CD4-positive, CD25-positive, alpha-beta regulatory T cell (primary cell): ENCODE data around the gene ARHGDIA. TPM values are rescaled to one million over a fixed set of nuclear protein-coding genes. Genes with fewer than 3 reads are reported as not detected.

ENCODE experiments used
- ATAC-seq, 2 donors: fragments of 150-1000 bp; cut with Tn5 transposase; one replicate each; pipeline ENCODE4 v1.10.0; 2021; ENCODE audit warnings: low read depth in 2 of 2, moderate number of reproducible peaks in 2 of 2, moderate library complexity in 1 of 2
- DNase-seq, 3 donors: peaks; one replicate each; pipeline versions ENCODE4 v3.0.0 to v3.0.0-alpha.2; 2012 to 2022; ENCODE audit warnings: mixed read lengths in 1 of 3
- H3K27ac ChIP-seq: one replicate; pipeline ENCODE4 v1.7.0; 2013; ENCODE audit warnings: mild to moderate bottlenecking, low read length; ENCODE audit not compliant: insufficient read depth, poor library complexity, severe bottlenecking
- H3K27me3 ChIP-seq: one replicate; pipeline ENCODE4 v1.7.0; 2013; ENCODE audit warnings: low read length; ENCODE audit not compliant: control insufficient read depth, insufficient read depth
- H3K36me3 ChIP-seq: one replicate; pipeline ENCODE4 v1.7.0; 2013; ENCODE audit warnings: mild to moderate bottlenecking, low read length, moderate library complexity; ENCODE audit not compliant: control insufficient read depth, insufficient read depth
- H3K4me1 ChIP-seq: 2 replicates; pipeline ENCODE4 v1.7.0; 2013; ENCODE audit warnings: mild to moderate bottlenecking, low read length; ENCODE audit not compliant: insufficient read depth, control insufficient read depth, poor library complexity, severe bottlenecking
- H3K4me3 ChIP-seq: one replicate; pipeline ENCODE4 v1.7.0; 2013; ENCODE audit warnings: low read depth, mild to moderate bottlenecking, low read length, moderate library complexity
- H3K9me3 ChIP-seq, 2 experiments: 1 replicate in 1 of 2; 2 replicates in 1 of 2; pipeline ENCODE4 v1.7.0; 2013; ENCODE audit warnings: low read length in 2 of 2, mild to moderate bottlenecking in 1 of 2, moderate library complexity in 1 of 2; ENCODE audit not compliant: control insufficient read depth in 2 of 2
- H3K27ac Mint-ChIP-seq, 3 donors: one replicate each; pipeline ENCODE4 v1.8.0; 2020 to 2022; ENCODE audit warnings: mild to moderate bottlenecking in 3 of 3, mixed read lengths in 3 of 3, moderate library complexity in 2 of 3
- H3K27me3 Mint-ChIP-seq: one replicate; pipeline ENCODE4 v1.8.0; 2022; ENCODE audit warnings: mild to moderate bottlenecking, mixed read lengths
- H3K36me3 Mint-ChIP-seq: one replicate; pipeline ENCODE4 v1.8.0; 2020; ENCODE audit warnings: mixed read lengths
- H3K4me1 Mint-ChIP-seq, 4 donors: one replicate each; pipeline ENCODE4 v1.8.0; 2020 to 2022; ENCODE audit warnings: mixed read lengths in 4 of 4, mild to moderate bottlenecking in 1 of 4
- H3K4me3 Mint-ChIP-seq, 4 donors: one replicate each; pipeline ENCODE4 v1.8.0; 2020 to 2022; ENCODE audit warnings: mild to moderate bottlenecking in 4 of 4, mixed read lengths in 4 of 4, moderate library complexity in 3 of 4
- H3K9me3 Mint-ChIP-seq, 7 donors: one replicate each; pipeline ENCODE4 v1.8.0; 2020 to 2022; ENCODE audit warnings: mixed read lengths in 7 of 7, mild to moderate bottlenecking in 3 of 7, moderate library complexity in 2 of 7
- polyA plus RNA-seq, 4 donors: library from polyadenylated mRNA; unstranded; fragments of 300-500 nt; fragmentation: Illumina TruSeq; gene quantifications; one replicate each; pipeline ENCODE4 v1.2.3, GENCODE V29; 2021
- total RNA-seq: library from RNA; stranded (reverse); gene quantifications from one replicate; pipeline ENCODE4 v1.2.3, GENCODE V29; 2022

The ARHGDIA gene
- total and polyA plus RNA-seq, 5 donors from 2014 or later = 91.4 to 578 (median 107) TPM

DNA sequence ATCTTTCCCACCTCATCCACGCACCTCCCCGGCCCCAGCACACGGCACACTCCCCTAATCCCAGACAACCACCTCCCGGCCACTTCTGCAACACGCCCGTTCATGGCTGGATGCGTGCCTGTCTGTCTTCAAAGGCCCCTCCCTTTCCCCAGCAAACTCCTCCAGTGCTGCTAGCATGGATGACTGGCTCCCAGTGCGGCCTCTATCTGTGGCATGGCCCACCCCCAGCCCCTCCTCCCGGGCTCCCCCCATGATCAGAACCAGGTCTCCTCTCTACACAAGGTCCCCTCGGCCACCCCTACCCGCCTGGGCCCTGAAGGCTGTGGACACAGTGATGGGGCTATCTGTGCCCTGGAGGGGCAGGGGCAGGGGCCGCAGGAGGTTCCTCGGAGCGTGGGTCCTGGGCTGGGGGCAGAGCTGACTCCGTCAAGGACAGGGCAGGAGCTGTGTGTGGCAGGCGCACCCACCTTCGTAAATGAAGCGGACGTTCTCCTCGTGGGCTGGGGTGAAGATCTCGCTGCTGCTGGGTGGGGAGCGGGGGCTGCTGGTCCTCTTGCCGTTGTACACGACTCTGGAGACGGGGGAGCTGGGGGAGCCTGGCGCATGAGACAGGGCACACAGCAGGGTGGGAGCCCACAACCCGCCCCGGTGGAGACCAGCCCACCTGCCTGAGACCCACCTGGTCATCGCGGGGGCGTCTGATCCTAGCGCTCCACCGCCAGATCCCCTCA lies 47.2 kb downstream of the ARHGDIA start:
- peaks cover 0 to 2% (median 0%) of the 10 kb centered on the region in 7 donors for H3K9me3 Mint-ChIP-seq
- Histone ChIP-seq H3K27ac (no peak overlapping the region), H3K9me3 (no peaks in the 10 kb centered on the region), H3K4me3 (no peak overlapping the region), H3K4me1 (no peaks in the 10 kb centered on the region), H3K27me3 (no peaks in the 10 kb centered on the region), H3K36me3 (peaks cover 3% of the 10 kb centered on the region)
- no peaks in the 10 kb centered on the region for H3K27me3 Mint-ChIP-seq
- no peak overlapping the region for H3K27ac Mint-ChIP-seq
- peaks cover 0 to 13% (median 4%) of the 10 kb centered on the region in 4 donors for H3K4me1 Mint-ChIP-seq
- peaks cover 8% of the 10 kb centered on the region for H3K36me3 Mint-ChIP-seq
- H3K4me3 Mint-ChIP-seq = no peak overlapping the region
- DNase-seq (no peak), ATAC-seq (no peak)

DNA sequence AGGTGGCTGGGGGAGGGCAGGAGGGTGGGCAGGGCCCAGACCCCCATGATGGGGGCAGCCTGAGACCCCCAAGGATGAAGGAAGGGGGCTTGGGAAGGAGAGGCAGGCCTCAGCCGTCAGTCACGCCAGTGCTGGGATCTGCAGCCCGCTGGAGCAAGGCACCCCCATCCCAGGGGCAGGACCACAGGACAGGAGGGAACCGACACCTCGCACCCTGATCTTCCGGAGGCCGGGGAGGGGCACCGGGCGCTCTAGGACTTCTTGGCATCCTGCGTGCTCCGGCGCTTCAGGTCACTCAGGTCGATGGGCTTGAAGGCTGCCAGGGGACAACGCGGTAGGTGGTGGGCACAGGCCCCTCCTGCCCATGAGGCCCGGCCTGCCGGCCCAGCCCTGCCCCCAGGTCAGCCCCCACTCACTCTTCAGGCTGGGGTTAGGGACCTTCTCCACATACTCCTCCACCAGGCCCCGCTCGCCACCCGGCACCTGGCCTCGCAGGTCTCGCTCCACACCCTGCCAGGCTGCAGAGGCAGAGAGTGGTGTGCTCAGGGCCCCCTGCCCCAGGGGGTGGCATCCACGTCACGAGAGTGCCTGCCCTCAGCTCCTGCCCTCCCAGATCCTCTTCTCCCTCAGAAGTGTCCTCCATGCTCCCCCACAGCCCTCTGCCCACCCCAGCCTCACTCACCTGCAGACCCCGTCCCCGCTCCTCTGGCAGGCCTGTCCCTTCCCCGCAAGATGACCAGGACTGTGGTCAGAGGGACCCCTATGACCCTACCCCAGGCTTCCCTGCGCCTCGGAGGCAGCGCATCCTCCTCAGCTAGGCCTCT lies 47.9 kb downstream of the ARHGDIA start:
- Mint-ChIP-seq H3K36me3 (peaks cover 8% of the 10 kb centered on the region), H3K4me1 (peaks cover 0 to 9% (median 1%) of the 10 kb centered on the region in 4 donors), H3K27ac (no peak overlapping the region), H3K27me3 (no peaks in the 10 kb centered on the region), H3K4me3 (no peak overlapping the region), H3K9me3 (peaks cover 0 to 2% (median 0%) of the 10 kb centered on the region in 7 donors)
- Histone ChIP-seq H3K4me1 (no peaks in the 10 kb centered on the region), H3K4me3 (no peak overlapping the region), H3K36me3 (peaks cover 3% of the 10 kb centered on the region), H3K27ac (no peak overlapping the region), H3K27me3 (no peaks in the 10 kb centered on the region), H3K9me3 (no peaks in the 10 kb centered on the region)
- DNase-seq = no peak
- ATAC-seq = no peak

DNA sequence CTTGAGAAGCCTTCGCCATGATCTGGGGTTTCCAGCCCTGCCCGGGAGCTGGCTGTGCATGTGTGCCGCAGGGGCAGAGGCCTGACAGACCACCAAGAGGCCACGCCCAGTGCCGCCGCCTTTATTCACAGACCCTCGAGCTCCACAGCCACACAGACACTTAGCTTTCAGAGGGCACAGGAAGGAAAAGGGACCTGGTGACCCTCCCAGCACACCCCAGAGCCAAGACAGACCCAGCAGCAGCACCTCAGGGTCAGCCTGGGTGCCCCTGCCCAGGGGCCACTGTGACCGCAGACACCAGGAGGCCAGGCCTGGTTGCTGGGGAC lies 48.9 kb downstream of the ARHGDIA start:
- peaks cover 0 to 2% (median 0%) of the 10 kb centered on the region in 7 donors for H3K9me3 Mint-ChIP-seq
- peaks cover 8% of the 10 kb centered on the region for H3K36me3 Mint-ChIP-seq
- DNase-seq (no peak), ATAC-seq (no peak)
- peaks cover 7% of the 10 kb centered on the region for H3K27me3 Mint-ChIP-seq
- Histone ChIP-seq H3K4me3 (no peak overlapping the region), H3K36me3 (peaks cover 3% of the 10 kb centered on the region), H3K4me1 (no peaks in the 10 kb centered on the region), H3K27ac (no peak overlapping the region), H3K9me3 (no peaks in the 10 kb centered on the region), H3K27me3 (no peaks in the 10 kb centered on the region)
- H3K27ac Mint-ChIP-seq = no peak overlapping the region
- H3K4me1 Mint-ChIP-seq = peaks cover 0 to 7% (median 1%) of the 10 kb centered on the region in 4 donors
- H3K4me3 Mint-ChIP-seq = no peak overlapping the region

DNA sequence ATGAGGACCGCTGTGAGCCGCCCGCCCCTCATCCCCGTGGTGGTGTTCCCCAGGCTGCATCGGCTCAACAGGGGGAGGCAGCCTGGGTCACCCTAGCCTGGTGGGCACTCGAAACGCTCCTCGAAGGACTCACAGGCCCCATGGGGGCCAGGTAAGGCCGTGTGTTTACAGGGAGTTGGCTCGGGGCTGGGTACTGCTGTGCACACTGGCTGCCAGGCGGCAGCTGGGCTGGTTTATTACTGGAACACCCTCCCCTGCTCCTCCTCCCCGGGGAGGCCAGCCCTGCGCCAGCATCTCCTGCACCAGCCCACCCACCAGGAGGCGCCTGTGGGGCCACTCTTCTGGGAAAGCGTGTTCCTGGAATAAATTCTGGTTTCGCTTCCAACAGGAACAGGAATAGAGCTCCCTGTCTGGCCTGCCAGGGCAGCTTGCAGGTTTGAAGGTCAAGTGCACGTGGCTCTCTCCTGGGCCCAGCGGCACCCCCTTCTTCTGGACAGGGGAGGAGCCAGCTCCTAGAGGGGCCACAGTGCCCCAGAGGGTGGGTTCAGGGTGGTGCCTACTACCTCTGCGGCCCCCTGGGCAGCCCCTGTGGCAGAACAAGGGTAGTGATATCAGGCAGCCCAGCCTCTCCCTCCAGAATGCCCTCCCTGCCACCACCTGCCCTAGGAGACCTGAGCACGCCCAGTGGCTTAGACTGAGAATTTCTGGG lies 49.4 kb downstream of the ARHGDIA start:
- H3K4me1 Mint-ChIP-seq = peaks cover 0 to 7% (median 2%) of the 10 kb centered on the region in 4 donors
- DNase-seq (peak in 1 of 3 donors; percentile 72), ATAC-seq (no peak)
- Histone ChIP-seq H3K4me3 (no peak overlapping the region), H3K9me3 (no peaks in the 10 kb centered on the region), H3K4me1 (no peaks in the 10 kb centered on the region), H3K27me3 (no peaks in the 10 kb centered on the region), H3K27ac (no peak overlapping the region), H3K36me3 (peaks cover 3% of the 10 kb centered on the region)
- H3K27ac Mint-ChIP-seq = no peak overlapping the region
- no peak overlapping the region for H3K4me3 Mint-ChIP-seq
- H3K27me3 Mint-ChIP-seq = peaks cover 9% of the 10 kb centered on the region
- H3K36me3 Mint-ChIP-seq = peaks cover 8% of the 10 kb centered on the region
- H3K9me3 Mint-ChIP-seq = peaks cover 0 to 2% (median 0%) of the 10 kb centered on the region in 7 donors

DNA sequence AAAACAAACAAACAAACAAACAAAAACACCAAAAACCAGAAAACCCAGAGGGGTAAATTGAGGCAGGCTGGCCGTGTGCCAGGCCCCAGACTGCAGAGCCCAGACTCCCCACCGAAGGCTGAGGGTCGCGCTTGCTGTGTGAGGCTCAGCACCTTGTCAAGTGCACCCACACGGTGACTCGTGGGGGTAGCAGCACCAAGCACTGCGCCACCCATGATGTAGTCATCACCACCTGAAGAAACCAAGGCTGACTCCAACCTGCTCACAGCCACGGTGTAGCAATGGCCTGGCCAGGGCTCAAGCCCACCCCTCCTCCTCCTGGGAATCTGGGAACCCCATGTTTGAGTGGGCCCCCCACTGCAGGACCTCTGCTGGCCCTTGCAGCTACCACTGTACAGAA lies 50.0 kb downstream of the ARHGDIA start:
- H3K9me3 Mint-ChIP-seq = peaks cover 0 to 2% (median 0%) of the 10 kb centered on the region in 7 donors
- peaks cover 6% of the 10 kb centered on the region for H3K36me3 Mint-ChIP-seq
- ATAC-seq (no peak), DNase-seq (no peak)
- H3K36me3 ChIP-seq = peaks cover 3% of the 10 kb centered on the region
- no peak overlapping the region for H3K4me3 ChIP-seq
- H3K4me1 Mint-ChIP-seq = peaks cover 0 to 6% (median 4%) of the 10 kb centered on the region in 4 donors
- H3K27me3 Mint-ChIP-seq = peaks cover 15% of the 10 kb centered on the region
- H3K9me3 ChIP-seq = no peaks in the 10 kb centered on the region
- no peak overlapping the region for H3K27ac ChIP-seq
- H3K4me1 ChIP-seq = no peaks in the 10 kb centered on the region
- H3K27ac Mint-ChIP-seq = no peak overlapping the region
- H3K4me3 Mint-ChIP-seq = no peak overlapping the region
- H3K27me3 ChIP-seq = no peaks in the 10 kb centered on the region

DNA sequence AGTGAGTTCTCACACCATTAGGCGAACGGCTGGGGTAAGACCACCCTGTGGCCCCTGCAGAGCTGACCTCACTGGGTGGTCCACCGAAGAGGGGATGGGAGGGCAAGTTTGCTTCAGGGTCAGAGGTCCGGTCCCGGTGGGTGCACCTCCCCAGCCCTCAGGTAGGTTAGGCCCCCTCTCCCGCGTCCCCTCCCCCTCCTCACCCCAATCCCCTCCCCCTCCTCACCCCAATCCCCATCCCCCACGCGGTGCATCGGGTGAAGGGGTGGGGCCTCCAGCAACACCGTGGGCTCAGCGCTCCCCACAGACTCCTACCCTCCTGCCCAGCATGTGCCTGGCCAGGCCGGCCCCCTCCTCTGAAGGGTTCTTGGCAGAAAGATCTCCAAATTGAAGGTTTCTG lies 51.4 kb downstream of the ARHGDIA start:
- ATAC-seq (no peak), DNase-seq (no peak)
- H3K27ac Mint-ChIP-seq = no peak overlapping the region

DNA sequence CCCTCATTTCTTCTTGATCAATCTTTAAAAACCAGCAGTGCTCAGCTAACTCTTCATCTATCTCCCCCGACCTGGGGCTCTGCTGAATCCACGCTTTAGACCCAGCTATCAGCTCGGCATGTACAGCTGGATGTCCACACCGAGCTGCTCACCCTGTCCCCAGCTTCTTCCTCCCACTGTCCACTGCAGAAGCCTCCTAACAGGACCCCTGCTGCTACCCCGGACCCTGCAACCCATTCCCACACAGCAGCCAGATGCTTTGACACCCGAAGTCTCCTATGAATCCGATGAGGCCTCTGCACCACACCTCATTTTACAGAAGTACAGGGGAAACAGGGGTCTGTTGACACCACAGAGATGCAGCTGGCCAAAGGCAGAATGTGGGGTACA lies 53.4 kb downstream of the ARHGDIA start:
- Mint-ChIP-seq H3K9me3 (no peaks in the 10 kb centered on the region), H3K4me1 (peaks cover 0 to 6% (median 4%) of the 10 kb centered on the region in 4 donors), H3K27me3 (peaks cover 18% of the 10 kb centered on the region), H3K27ac (peak overlapping the region in 1 of 3 donors; percentile 18), H3K36me3 (no peaks in the 10 kb centered on the region), H3K4me3 (no peak overlapping the region)
- Histone ChIP-seq H3K9me3 (no peaks in the 10 kb centered on the region), H3K4me1 (no peaks in the 10 kb centered on the region), H3K4me3 (no peak overlapping the region), H3K27me3 (no peaks in the 10 kb centered on the region), H3K27ac (no peak overlapping the region), H3K36me3 (peaks cover under 1% of the 10 kb centered on the region)
- ATAC-seq = no peak
- no peak for DNase-seq

More for the DNA sequence above, 51.4 kb downstream of the ARHGDIA start:
- H3K27me3 ChIP-seq = no peaks in the 10 kb centered on the region
- H3K4me1 ChIP-seq = no peaks in the 10 kb centered on the region
- H3K36me3 Mint-ChIP-seq = peaks cover 3% of the 10 kb centered on the region
- H3K4me1 Mint-ChIP-seq = peaks cover 0 to 6% (median 4%) of the 10 kb centered on the region in 4 donors
- H3K9me3 ChIP-seq = no peaks in the 10 kb centered on the region
- H3K4me3 ChIP-seq = no peak overlapping the region
- H3K4me3 Mint-ChIP-seq = no peak overlapping the region
- H3K27ac ChIP-seq = no peak overlapping the region
- H3K36me3 ChIP-seq = peaks cover 3% of the 10 kb centered on the region
- peaks cover 18% of the 10 kb centered on the region for H3K27me3 Mint-ChIP-seq
- no peaks in the 10 kb centered on the region for H3K9me3 Mint-ChIP-seq
